SK-N-MC (cell line): ENCODE results near the gene BATF2.

Experiments
- EZH2 ChIP-seq: fragments of 200-600 bp; sonication (generic); IDR thresholded peaks from one replicate; pipeline ENCODE4 v1.6.1; 2017; ENCODE audit warnings: antibody characterized with exemption
- POLR2AphosphoS5 ChIP-seq: IDR thresholded peaks from 2 replicates; pipeline ENCODE4 v1.6.1; 2012; ENCODE audit warnings: mild to moderate bottlenecking, low read depth, low read length, borderline replicate concordance

DNA sequence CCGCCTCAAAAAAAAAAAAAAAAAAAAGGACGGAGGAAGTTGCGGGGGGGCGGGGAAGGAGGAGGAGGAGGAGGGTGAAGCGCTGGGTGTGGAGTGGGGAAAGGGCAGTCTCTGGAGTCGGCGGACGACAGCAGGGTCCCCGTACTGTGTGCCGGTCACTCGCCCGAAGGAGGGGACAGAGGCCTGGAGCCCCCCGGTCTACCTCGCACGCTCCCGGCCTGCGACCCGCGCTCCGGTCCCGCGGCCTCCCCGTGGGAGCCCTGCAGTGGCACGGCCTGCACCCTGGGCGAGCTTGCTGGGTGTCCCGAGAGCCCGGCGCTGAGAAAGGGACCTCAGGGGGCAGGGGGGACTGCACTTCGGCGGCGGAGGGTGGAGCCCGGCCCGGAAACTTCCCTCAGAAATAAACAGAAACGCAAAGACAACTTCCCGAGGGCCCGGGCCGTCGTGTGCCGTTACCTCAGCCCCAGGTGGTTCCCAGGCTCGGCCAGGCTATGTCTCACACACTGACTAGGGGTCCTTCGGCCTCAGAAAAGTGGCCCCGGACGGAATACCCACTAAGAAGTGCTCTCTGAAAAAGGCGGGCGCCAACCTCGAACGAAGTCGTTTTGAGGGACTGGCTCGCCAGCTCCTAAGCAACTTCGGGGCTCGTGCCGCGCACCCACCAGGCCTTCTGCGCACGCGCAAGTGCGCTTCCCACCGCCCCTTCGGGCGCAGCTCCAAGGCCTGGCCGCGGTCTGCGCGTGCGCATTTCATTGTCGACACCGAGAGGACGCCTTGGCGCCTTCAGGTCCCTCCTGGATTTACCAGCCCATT lies 25.1 kb downstream of the BATF2 start, which contains the start of gene MAJIN:
- TF ChIP-seq POLR2AphosphoS5 (no peak), EZH2 (no peak)
